ENCODE results near the gene MYB.

- no peak for TF ChIP-seq CTCF (IDR thresholded peaks at IDR 0.05; ENCODE audit: poor library complexity)
- no peak for TF ChIP-seq EZH2 (IDR thresholded peaks at IDR 0.05; ENCODE audit: borderline replicate concordance)
- no peak for TF ChIP-seq EZH2phosphoT487 (IDR thresholded peaks at IDR 0.05; ENCODE audit: low read depth, severe bottlenecking, unreplicated experiment)
Observed at GRCh38 chr6:135188718-135189117, 7.6 kb downstream of the MYB start.

All from hepatocyte (in vitro differentiated cells).